Dedifferentiated amniotic fluid mesenchymal stem cell (primary cell): Measurements from ENCODE around the gene NUDCD3.

Source experiments
- DNase-seq: peaks from one replicate; pipeline ENCODE4 v3.0.0-alpha.2; 2016; ENCODE audit errors: extremely low spot score

The NUDCD3 gene

GRCh38 chr7:44400033-44400511 is 90.4 kb downstream of the NUDCD3 start:
- DNase-seq = no peak

GRCh38 chr7:44398953-44399574 is 91.4 kb downstream of the NUDCD3 start:
- no peak for DNase-seq

GRCh38 chr7:44398511-44398911 is 91.9 kb downstream of the NUDCD3 start:
- DNase-seq = no peak

- DNase-seq = no peak
Observed at GRCh38 chr7:44396931-44397545, 93.4 kb downstream of the NUDCD3 start.

GRCh38 chr7:44396496-44396895 is 94.0 kb downstream of the NUDCD3 start:
- DNase-seq = no peak

- no peak for DNase-seq
Observed at GRCh38 chr7:44395067-44395466, 95.4 kb downstream of the NUDCD3 start.

GRCh38 chr7:44394636-44395035 is 95.8 kb downstream of the NUDCD3 start:
- no peak for DNase-seq

GRCh38 chr7:44394112-44394447 is 96.4 kb downstream of the NUDCD3 start:
- no peak for DNase-seq

GRCh38 chr7:44393238-44394111 is 97.0 kb downstream of the NUDCD3 start:
- no peak for DNase-seq

- no peak for DNase-seq
Observed at GRCh38 chr7:44392618-44393010, 97.8 kb downstream of the NUDCD3 start.

- no peak for DNase-seq
Observed at GRCh38 chr7:44391746-44392617, 98.5 kb downstream of the NUDCD3 start.

GRCh38 chr7:44391171-44391570 is 99.3 kb downstream of the NUDCD3 start:
- DNase-seq = no peak

GRCh38 chr7:44390701-44391100 is 99.8 kb downstream of the NUDCD3 start:
- DNase-seq = no peak

GRCh38 chr7:44388089-44388970 is 102.1 kb downstream of the NUDCD3 start:
- no peak for DNase-seq

- DNase-seq = no peak
Observed at GRCh38 chr7:44387389-44387788, 103.1 kb downstream of the NUDCD3 start.

GRCh38 chr7:44386139-44386913 is 104.1 kb downstream of the NUDCD3 start:
- no peak for DNase-seq

- DNase-seq = no peak
Observed at GRCh38 chr7:44385434-44386138, 104.9 kb downstream of the NUDCD3 start.

- DNase-seq = no peak
Observed at GRCh38 chr7:44384586-44385433, 105.6 kb downstream of the NUDCD3 start.
